HG03045 (cell line): ENCODE data around the gene PDE8A.
"Not testable (repeated sequence)": the region's sequence is repeated elsewhere in the genome, so short reads cannot be mapped to it uniquely, and the experiment has no call there.

ENCODE experiments used
- ATAC-seq: cut with Tn5 transposase; IDR thresholded peaks from one replicate; pipeline ENCODE4 v1.9.1; 2021; ENCODE audit warnings: mild to moderate bottlenecking, moderate library complexity; ENCODE audit not compliant: unreplicated experiment

The PDE8A gene

DNA sequence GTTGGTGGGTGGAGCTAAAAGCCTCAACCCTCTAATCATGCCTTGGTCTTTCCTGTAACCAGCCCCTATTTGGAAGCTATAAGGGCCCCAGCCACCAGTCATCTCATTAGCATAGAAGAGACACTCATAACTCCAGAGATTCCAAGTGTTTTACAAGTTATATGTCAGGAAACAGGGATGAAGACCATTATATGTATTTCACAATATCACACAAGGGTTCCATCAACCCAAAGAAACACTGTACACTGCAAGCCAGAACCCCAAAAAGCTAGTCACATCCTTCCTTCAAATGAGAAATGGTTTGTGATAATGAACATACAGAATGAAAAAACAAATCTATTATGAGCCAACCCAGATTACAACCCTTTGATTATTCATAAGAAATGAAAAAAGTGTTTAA, 175.7 kb downstream of the PDE8A start:
- ATAC-seq = no peak

DNA sequence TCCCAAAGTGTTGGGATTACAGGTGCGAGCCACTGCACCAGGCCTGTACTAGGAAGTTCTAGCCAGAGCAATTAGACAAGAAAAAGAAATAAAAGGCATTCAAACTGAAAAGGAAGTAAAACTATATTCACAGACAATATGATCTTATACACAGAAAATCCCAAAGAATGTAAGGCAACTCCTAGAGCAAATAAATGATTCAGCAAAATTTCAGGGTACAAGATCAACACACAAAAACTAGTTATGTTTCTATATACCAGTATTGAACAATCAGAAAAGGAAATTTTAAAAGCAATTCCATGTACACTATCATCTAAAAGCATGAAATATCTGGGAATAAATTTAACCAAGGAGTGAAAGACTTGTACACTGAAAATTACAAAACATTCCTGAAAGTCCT, 180.6 kb downstream of the PDE8A start:
- no peak for ATAC-seq

DNA sequence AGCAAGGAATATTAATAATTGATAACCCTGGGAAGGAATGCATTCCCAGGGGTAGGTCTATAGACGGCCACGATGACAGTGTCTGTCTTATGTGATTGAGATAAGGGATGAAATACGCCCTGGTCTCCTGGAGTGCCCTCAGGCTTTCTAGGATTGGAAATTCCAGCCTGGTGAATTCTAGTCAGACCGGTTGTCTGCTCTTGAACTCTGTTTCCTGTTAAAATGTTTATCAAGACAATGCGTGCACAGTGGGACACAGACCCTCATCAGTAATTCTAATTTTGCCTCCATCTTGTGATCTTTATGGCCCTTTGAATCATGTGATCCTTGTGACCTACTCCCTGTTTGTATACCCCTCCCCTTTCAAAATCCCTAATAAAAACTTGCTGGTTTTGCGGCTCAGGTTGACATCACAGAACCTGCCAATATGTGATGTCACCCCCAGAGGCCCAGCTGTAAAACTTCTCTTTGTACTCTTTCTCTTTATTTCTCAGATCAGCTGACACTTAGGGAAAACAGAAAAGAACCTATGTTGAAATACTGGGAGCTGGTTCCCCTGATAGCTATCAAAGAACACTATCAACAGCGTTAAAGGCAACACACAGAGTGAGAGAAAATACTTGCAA, 183.3 kb downstream of the PDE8A start:
- no peak for ATAC-seq

DNA sequence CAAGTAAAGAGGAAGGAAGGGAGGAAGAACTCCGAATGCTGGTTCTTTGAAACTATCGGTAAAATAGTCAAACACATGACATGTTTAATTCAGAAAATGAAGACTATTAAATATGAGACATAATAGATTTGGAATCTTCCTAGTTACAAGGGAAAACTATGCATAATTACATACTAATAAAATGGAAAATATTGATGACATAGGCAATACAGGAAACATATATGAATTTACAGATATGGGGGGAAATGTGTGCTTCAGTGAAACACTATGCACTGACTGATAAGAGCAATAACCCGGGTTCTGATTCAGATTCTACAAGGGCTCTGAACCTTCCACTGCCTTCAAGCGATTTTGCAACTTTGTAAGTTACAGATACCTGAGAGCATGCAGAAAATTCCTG, 185.9 kb downstream of the PDE8A start:
- ATAC-seq = no peak

DNA sequence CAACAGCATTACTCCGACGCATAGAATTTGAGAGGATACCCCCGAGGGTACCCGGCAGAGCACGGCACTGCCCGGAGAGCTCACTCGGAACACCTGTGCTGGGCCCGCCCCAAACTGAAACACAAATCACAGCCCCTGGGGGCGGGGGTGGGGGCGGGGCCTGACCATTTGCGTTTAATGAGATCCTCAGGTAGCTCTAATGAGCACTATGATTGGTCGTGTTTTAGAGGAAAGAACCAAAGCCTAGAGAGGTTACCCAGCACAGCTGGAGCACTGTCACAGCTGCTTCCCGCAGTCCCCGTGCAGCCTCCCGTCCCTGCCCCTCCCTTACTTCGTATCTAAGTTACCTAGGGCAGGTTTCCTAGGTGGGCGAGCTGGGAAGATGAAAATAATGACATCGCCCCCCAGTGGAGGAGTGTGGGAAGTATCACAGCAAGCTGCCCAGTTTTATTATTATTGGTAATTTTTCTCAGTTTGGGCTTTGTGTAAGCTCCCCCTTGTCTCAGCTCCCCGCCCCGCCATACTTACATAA, 187.1 kb downstream of the PDE8A start:
- no peak for ATAC-seq

DNA sequence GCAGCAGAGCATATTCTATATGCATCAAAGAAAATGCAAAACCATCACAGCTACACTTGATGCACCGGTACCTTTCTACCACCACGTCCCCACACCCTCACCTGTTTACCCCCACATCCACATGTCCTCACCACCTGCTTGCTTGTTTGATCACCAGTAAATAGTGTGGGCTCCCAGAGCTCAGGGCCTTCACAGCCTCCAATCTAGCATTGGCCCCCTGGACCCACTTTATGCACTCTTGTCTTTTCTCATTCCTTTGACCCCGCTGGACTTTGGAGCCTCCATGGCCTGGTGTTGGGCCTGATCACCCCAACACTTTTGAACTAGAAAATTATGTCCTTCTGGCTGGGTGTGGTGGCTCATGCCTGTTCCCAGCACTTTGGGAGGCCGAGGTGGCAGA, 190.1 kb downstream of the PDE8A start:
- no peak for ATAC-seq

DNA sequence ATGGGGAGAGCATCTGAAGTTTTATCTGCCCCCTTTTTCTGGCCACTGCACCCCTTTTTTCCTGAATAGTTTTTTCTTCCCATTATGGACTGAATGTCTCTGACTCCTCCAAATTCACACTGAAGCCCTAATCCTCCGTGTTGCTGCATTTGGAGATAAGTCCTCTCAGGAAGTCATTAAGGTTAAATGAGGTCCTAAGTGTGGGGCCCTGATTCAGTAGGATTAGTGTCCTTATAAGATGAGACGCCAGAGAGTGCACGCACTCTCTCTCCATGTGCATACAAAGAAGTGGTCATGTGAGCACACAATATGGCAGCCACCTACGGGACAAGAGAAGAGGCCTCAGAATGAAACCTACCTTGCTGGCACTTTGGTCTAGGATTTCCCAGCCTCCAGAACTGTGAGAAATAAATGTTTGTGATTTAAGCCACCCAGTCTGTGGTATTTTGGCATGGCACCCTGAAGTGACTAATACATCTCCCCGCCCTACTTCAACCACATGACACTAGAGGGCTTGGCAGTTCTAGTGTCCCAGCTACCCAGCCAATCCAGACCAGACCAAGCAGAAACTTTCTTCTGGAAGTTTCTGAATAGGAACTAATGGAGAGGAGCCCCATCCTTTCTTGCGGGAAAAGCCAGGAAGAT, 191.3 kb downstream of the PDE8A start:
- no peak for ATAC-seq

DNA sequence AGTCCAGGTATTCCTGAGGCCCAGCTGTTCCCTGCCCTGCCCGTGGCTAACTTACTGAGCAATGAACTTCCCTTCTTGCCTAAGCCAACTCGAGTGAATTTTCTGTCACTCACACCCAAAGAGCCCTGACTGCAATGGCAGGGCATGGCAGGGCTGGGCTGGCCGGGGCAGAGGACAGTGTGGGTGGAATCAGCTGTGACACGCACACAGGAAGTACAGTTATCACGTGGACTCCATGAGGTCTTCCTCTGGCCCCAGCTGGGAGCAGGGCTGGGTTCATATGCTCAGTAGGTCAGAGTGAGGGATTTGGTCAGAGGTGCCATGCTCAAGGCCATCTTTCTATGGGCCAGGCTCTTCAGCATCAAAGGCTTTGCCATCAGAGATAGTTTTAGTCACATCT, 192.0 kb downstream of the PDE8A start:
- not testable (repeated sequence) for ATAC-seq

DNA sequence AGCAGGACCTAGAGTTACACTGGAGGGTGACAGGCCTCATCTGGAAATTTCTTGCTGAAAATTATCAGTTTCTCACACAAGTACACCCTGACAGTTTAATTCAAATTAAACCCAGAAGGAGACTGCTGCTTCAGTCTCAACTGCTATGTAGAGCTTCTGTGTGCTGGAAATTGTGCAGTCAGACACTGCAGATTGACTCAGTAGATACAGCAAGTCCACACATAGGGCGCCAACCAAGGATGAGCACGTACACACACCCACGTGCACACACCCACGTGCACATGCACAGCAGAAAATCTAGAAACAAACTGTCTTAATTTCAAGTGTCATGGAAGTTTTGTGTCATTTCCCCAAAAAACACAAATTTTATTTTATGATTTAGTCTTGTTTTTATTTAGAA, 192.9 kb downstream of the PDE8A start:
- ATAC-seq = no peak

DNA sequence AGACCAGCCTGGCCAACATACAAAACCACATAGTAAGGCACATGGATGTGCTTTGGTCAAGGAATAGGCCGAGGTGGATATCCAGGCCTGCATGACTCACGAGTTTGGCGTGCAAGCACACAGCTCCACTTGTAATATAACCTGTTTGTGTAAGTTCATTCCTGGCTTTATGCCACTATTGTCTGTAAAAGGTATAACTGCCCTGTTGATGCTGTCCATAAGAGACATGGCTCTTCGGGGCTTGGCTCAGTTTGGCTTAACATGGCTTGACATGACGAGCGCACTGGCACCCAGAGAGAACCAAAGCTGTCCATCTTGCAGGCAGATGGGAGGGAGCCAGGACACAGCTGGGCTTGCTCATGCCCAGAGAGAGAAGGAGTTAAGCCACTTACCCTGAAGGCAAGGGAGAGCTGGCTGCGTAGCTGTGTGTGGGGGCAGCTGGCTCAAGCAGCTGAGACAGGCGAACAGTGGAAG, 195.4 kb downstream of the PDE8A start:
- not testable (repeated sequence) for ATAC-seq

DNA sequence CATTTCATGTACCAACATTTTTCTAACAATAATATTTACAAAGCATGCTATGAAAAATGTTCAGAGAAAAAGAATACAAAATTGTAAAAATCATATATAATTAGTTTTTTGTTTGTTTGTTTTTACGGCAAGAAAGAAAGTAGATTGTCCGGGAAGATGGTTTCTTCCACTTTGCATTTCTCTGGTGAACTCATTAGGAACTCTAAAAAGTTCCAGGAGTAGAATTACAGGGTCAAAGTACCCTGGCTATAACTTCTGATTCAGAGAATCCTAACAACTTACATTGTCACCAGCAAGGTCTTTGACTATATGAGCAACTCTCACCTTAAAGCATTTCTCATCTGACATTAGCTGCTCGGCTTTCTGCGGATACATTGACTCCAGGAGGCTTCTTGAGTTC, 196.7 kb downstream of the PDE8A start:
- no peak for ATAC-seq

DNA sequence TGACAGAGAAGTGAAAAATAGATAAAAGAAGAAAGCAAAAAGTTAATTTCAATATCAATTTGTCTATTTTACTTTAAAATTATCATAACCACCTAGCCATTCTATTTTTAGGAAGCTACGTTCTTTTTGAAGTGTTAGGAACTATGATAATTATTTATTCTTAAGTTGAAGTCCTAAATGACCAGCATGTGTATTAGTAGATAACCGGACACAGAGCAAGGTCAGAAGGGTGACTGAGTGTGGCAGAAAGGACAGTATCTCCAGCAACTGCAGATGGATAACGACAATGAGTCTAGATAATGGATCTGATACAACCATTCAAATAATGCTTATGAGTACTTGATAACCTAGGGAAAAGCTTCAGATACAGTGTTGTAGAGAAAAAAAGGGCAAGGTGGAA, 198.0 kb downstream of the PDE8A start:
- ATAC-seq = no peak

DNA sequence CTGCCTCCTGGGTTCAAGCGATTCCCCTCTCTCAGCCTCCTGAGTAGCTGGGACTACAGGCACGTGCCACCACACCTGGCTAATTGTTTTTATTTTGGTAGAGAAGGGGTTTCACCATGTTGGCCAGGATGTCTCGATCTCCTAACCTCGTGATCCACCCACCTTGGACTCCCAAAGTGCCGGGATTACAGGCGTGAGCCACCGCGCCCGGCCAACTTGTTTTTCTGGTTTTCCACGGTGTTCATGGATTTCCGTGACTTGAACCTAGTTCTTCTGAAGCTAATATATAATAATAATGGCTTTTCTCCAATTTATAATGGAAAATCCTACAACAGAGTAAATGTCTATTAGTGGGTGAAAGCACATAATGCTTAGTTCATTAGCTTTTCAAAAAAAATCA, 203.7 kb downstream of the PDE8A start:
- not testable (repeated sequence) for ATAC-seq

DNA sequence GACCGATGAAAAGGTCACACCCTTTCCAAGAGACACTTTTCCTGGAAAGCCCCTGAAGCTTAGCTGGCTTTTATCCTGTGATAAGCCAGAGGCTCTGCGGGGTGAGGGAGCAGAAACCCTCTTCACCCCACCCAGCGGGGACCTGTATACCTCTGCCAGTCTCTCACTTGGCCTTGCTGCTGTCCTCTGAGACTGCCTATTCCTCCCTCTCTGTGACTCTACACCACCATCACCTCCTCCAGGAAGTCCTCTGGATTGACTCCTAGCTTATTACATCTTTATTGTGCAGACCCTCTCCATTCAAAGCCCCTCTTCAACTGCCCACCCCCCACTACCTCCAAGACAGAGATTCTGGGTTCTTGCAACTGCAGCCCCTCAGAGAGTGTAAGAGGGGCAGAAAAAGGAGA, 206.5 kb downstream of the PDE8A start:
- not testable (repeated sequence) for ATAC-seq
